Chondrocyte (in vitro differentiated cells): ENCODE data around the gene MON1B. TPM values are rescaled to one million over a fixed set of nuclear protein-coding genes. Genes with fewer than 3 reads are reported as not detected.

Experiments used
- DNase-seq: peaks from one replicate; pipeline ENCODE4 v3.0.0; 2021; ENCODE audit warnings: mixed read lengths, low spot score
- H3K27ac Mint-ChIP-seq: one replicate; pipeline ENCODE4 v1.8.0; 2021; ENCODE audit warnings: mild to moderate bottlenecking, moderate library complexity, mixed read lengths; ENCODE audit not compliant: unreplicated experiment
- H3K27me3 Mint-ChIP-seq: 2 replicates; pipeline ENCODE4 v1.8.0; 2021; ENCODE audit warnings: low read depth, mixed read lengths
- H3K36me3 Mint-ChIP-seq: 2 replicates; pipeline ENCODE4 v1.8.0; 2021; ENCODE audit warnings: low read depth, mixed read lengths
- H3K4me1 Mint-ChIP-seq: 2 replicates; pipeline ENCODE4 v1.8.0; 2021; ENCODE audit warnings: low read depth, mild to moderate bottlenecking, mixed read lengths
- H3K4me3 Mint-ChIP-seq: one replicate; pipeline ENCODE4 v1.8.0; 2021; ENCODE audit warnings: mild to moderate bottlenecking, moderate library complexity, mixed read lengths; ENCODE audit not compliant: unreplicated experiment
- H3K9me3 Mint-ChIP-seq: 2 replicates; pipeline ENCODE4 v1.8.0; 2021; ENCODE audit warnings: low read depth, mixed read lengths
- CTCF ChIP-seq: fragments of 200-600 bp; sonication (generic); IDR thresholded peaks from 2 replicates; pipeline ENCODE4 v1.5.0; 2021; ENCODE audit warnings: antibody characterized with exemption, mild to moderate bottlenecking, moderate library complexity
- total RNA-seq: library from RNA; stranded (reverse); gene quantifications from 3 replicates; pipeline ENCODE4 v1.2.1, GENCODE V29; 2021

Gene MON1B
- total RNA-seq, 1 donor from 2014 or later: 26.9 TPM

GRCh38 chr16:77191259-77191969, 424 bp downstream of the MON1B start:
- H3K4me1 Mint-ChIP-seq: peaks cover 23% of the 10 kb centered on the region
- DNase-seq: no peak
- no peaks in the 10 kb centered on the region for H3K9me3 Mint-ChIP-seq
- peaks cover 10% of the 10 kb centered on the region for H3K36me3 Mint-ChIP-seq
- peak overlapping the region; percentile 92 for H3K4me3 Mint-ChIP-seq
- peak overlapping the region; percentile 99 for H3K27ac Mint-ChIP-seq
- no peaks in the 10 kb centered on the region for H3K27me3 Mint-ChIP-seq
- peak; percentile 6 for TF ChIP-seq CTCF

DNA sequence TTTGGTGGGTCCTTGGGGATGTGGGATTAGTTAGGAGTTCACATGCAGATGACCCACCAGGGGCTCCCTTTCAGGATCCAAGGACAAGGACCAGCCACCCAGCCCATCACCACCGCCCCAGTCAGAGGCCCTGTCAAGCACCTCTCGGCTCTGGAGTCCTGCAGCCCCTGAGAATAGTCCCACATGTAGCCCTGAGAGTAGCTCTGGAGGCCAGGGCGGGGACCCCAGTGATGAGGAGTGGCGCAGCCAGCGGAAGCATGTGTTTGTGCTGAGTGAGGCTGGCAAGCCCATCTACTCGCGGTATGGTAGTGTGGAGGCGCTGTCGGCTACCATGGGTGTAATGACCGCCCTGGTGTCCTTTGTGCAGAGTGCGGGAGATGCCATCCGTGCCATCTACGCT, 2.4 kb downstream of the MON1B start:
- H3K4me3 Mint-ChIP-seq: no peak overlapping the region
- no peak for TF ChIP-seq CTCF
- H3K9me3 Mint-ChIP-seq: no peaks in the 10 kb centered on the region
- peaks cover 20% of the 10 kb centered on the region for H3K36me3 Mint-ChIP-seq
- H3K27me3 Mint-ChIP-seq: no peaks in the 10 kb centered on the region
- H3K4me1 Mint-ChIP-seq: peaks cover 23% of the 10 kb centered on the region
- H3K27ac Mint-ChIP-seq: no peak overlapping the region
- no peak for DNase-seq

DNA sequence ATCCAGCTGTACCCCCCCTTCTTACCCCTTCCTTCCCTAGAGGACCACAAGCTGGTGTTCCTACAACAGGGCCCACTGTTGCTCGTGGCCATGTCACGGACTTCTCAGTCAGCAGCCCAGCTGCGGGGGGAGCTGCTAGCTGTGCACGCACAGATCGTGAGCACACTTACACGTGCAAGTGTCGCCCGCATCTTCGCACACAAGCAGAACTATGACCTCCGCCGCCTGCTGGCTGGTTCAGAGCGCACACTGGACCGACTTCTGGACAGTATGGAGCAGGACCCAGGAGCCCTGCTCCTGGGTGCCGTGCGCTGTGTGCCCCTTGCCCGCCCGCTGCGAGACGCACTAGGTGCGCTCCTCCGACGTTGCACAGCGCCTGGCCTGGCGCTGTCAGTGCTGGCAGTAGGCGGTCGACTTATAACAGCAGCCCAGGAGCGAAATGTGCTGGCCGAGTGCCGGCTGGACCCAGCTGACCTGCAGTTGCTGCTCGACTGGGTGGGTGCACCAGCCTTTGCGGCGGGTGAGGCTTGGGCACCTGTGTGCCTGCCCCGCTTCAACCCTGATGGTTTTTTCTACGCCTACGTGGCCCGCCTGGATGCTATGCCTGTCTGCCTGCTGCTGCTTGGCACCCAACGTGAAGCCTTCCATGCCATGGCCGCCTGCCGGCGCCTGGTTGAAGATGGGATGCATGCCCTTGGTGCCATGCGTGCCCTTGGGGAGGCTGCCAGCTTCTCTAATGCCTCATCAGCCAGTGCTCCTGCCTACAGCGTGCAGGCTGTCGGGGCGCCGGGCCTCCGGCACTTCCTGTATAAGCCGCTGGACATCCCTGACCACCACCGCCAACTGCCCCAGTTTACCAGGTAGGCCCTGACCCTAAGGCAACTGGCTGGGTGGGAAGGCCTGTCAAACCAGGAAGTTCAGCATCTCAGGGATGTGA, 3.6 kb downstream of the MON1B start:
- peak; percentile 93 for DNase-seq
- no peak overlapping the region for H3K4me3 Mint-ChIP-seq
- H3K4me1 Mint-ChIP-seq: peaks cover 23% of the 10 kb centered on the region
- TF ChIP-seq CTCF: no peak
- H3K9me3 Mint-ChIP-seq: no peaks in the 10 kb centered on the region
- no peaks in the 10 kb centered on the region for H3K27me3 Mint-ChIP-seq
- H3K36me3 Mint-ChIP-seq: peaks cover 20% of the 10 kb centered on the region
- no peak overlapping the region for H3K27ac Mint-ChIP-seq

DNA sequence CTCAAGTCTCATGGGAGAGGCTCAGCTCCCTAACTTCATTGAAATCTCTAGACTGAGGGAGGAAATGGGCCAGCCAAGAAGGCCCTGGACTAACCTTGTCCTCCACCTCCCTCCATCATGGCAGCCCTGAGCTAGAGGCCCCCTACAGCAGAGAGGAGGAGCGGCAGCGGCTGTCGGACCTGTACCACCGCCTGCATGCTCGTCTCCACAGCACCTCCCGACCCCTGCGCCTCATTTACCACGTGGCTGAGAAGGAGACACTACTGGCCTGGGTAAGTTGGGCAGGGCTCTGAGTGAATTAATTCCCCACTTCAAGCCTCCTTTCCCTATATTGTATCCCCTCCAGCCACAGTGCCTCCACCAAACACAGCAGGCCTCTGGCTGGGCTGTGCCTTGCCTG, 4.4 kb downstream of the MON1B start:
- Mint-ChIP-seq H3K36me3 (peaks cover 22% of the 10 kb centered on the region), H3K27ac (no peak overlapping the region), H3K27me3 (no peaks in the 10 kb centered on the region), H3K4me3 (no peak overlapping the region), H3K9me3 (no peaks in the 10 kb centered on the region), H3K4me1 (peaks cover 23% of the 10 kb centered on the region)
- DNase-seq: no peak
- TF ChIP-seq CTCF: no peak

DNA sequence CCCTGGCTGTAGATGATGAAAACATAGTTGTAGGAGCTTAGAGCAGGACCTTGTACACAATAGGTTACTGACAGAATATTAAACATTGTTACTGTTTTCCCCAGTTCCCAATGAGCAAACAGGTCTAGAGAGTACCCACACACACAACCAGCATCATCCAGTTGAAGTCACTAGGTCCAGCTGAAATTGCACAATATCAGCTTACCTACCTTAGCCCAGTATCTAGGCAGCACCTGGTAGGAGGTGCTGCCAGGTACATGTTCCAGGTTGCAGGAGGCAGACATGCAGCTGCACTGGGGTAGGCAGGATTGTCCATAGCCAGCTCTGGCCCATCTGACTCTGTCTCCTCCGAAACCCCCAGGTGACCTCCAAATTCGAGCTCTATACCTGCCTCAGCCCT, 6.8 kb downstream of the MON1B start:
- Mint-ChIP-seq H3K27me3 (no peaks in the 10 kb centered on the region), H3K27ac (no peak overlapping the region), H3K9me3 (no peaks in the 10 kb centered on the region), H3K4me3 (no peak overlapping the region), H3K4me1 (peaks cover 4% of the 10 kb centered on the region), H3K36me3 (peaks cover 26% of the 10 kb centered on the region)
- no peak for TF ChIP-seq CTCF
- no peak for DNase-seq
